Stimulated activated CD8-positive, alpha-beta memory T cell treated with anti-CD3 and anti-CD28 coated beads, Interleukin-7, amount 100 ng/mL, for 24 hours (primary cell): ENCODE measurements around the gene NGB.
"Not testable (repeated sequence)": the region's sequence is repeated elsewhere in the genome, so short reads cannot be mapped to it uniquely, and the experiment has no call there.

ENCODE experiments used
- DNase-seq: peaks from one replicate; pipeline ENCODE4 v3.0.0-alpha.2; 2020; ENCODE audit warnings: low read depth

The NGB gene

DNA sequence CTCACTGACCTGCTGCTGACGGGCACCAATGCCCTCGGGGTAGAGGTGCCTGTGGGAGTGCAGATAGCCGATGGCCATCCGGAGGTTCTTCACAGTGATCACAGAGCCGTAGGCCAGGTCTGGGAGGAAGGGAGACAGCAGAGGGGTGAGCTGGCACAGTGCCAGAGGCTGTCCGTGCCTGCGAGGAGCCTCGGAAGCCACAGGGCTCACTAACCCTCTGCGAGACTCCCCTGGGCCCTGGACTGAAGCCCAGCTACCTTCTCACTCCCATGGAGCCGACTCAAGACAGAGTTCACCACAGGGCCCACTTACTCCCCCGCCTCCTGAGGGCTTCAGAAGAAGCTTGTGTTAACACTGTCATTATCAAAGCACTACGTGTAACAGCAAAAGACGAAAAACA is 25.1 kb upstream of the NGB start:
- no peak for DNase-seq

DNA sequence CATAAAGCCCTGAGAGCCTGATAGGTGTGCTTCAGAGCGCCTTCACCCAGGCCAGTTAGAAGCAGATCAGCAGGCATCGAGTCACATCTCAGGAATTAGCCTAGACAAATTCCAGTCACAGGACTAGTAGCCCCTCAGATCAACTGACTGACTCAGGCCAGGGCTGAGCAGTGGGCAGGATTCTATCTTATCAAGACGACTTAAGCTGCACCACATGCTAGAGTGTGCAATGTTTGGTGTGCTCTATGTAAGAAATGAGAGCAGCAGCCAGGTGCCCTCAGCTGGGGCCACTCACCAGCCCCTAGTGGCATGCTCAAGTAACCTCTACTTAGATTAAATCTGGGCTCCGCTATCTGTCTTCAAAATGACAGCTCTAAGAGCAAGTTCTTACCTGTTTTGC is 19.7 kb upstream of the NGB start:
- no peak for DNase-seq

DNA sequence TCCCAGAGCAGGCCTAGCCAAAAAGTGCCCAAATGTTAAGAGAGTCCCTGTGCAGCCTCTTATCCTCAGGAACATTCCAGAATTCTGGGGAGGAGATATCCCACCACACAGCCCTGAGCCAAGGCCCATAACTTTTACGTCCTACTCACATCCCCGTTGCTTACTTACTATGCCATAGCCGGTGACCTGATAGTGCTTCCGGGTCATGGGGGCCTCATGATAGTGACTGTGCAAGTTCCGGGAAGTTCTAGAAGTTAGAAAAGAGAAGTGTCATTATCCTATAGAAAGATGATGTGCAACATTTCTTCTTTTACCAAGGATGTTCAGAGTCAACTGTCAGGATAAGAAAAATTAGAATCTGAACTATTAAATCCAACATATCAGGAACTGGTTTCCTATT is 15.6 kb upstream of the NGB start:
- no peak for DNase-seq

- no peak for DNase-seq
These were observed 13.5 kb upstream of the NGB start for GRCh38 chr14:77284466-77284865.

DNA sequence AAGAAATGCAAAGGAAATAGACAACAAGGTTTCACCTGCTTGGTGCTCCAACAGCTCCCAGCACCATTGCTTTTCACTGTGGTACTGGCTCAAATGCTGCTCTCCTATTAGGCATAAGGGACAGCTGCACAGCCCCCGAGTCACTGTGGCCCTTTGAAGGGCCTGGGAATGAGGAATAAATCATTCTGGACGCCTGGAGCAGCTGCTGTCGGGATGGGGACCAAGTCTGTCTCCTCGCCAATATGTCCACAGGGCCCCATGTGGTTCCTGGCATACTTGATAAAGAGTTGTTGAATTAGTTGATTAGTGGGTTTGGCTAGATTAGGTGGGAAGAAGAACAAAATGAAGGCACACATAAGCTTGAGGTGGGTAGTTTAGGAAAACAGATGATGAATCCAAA is 13.1 kb upstream of the NGB start:
- no peak for DNase-seq

- no peak for DNase-seq
These were observed 10.9 kb upstream of the NGB start for GRCh38 chr14:77281852-77282410.

GRCh38 chr14:77280921-77281320 is 9.9 kb upstream of the NGB start:
- DNase-seq: not testable (repeated sequence)

- DNase-seq: no peak
These were observed 8.7 kb upstream of the NGB start for GRCh38 chr14:77279719-77280118.

DNA sequence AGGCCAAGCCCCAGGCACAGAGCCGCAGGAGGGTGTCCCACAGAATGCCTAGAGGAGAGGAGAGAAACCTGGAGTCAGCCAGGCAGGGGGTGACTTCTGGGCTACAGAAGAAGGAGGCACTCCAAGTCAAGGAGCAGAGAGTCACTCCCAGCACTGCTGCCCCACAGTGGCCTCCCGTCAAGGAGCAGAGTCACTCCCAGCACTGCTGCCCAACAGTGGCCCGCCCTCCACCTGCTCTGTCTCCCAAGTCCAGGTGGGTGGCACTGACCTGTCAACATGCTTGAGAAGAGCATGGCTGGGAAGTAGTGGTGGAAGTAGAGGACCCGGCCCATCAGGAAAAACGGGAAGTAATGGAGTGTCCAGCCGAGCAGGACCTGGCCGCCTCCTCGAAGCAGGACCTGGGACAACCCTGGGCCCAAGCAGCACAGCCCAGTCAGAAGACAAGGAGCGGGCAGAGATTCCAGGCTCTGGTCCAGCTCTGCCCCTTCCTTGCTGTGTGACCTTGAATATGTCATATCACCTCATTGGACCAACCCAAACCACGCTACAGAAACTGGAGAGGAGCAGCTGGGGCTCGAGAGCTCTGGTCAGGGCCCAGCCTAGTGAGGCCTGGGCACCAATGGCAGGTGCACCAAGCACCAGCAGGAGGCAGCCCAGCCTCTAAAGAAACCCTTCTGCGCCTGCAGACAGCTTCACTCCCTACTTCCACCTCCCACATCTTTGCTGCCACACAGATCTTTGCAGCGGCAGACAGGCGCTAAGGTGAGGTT is 7.6 kb upstream of the NGB start:
- no peak for DNase-seq

GRCh38 chr14:77276959-77277358 is 6.0 kb upstream of the NGB start:
- DNase-seq: no peak

- DNase-seq: no peak
These were observed 5.4 kb upstream of the NGB start for GRCh38 chr14:77276295-77276935.

GRCh38 chr14:77275601-77276017 is 4.6 kb upstream of the NGB start:
- DNase-seq: no peak

- DNase-seq: no peak
These were observed 4.1 kb upstream of the NGB start for GRCh38 chr14:77275041-77275580.

DNA sequence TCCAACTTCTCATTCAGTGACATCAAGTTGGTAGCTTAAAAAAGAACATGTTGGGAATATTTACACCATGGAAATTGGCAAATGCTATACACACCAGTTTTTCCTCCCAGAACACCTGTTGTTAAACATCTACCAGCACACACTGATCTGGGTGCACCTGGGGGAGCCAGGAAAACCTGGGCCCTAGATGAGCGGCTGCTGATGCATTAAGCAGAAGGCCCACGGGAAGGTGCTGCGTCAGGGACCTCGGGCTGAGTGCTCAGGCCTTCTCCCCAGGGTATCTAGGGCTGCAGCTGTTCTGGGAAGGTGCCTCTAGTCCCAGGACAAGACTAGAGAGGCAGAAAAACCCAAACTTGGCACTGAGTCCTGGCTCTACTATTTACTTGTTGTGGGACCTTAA is 2.8 kb upstream of the NGB start:
- DNase-seq: no peak

- no peak for DNase-seq
These were observed 1.3 kb upstream of the NGB start for GRCh38 chr14:77272261-77272660.

- DNase-seq: no peak
These were observed 469 bp downstream of the NGB start for GRCh38 chr14:77270361-77271112.

DNA sequence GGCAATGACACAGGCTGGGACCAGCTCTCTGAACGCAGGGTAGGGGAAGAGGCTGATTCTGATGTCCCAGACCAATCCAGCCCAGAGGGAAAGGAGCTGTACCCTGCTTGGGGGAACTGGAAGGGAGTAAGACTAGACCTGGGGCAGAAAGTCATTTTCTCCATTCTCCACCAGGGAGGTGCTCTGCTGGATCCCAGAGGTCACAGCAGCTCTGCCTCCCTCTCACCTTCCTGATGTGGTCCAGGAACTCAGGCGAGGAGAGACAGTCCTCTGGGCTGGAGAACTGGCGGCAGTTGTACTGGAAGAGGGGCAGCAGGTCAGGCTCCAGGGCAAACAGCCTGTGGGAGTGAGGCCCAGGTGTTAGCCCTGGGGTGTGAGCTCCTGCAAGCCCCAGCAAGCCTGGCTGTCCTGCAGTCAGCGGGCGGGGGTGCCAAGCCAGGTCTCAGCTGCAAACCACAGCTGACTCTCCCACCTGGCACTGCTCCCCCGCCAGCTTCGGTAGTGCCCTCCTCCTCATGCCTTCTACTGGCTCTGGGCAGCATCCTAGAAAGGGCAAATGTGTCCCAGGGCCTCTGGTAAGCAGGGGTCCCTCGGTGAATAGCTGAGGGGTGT is 1.9 kb downstream of the NGB start:
- DNase-seq: no peak

- DNase-seq: no peak
These were observed 2.9 kb downstream of the NGB start for GRCh38 chr14:77267937-77268699.

DNA sequence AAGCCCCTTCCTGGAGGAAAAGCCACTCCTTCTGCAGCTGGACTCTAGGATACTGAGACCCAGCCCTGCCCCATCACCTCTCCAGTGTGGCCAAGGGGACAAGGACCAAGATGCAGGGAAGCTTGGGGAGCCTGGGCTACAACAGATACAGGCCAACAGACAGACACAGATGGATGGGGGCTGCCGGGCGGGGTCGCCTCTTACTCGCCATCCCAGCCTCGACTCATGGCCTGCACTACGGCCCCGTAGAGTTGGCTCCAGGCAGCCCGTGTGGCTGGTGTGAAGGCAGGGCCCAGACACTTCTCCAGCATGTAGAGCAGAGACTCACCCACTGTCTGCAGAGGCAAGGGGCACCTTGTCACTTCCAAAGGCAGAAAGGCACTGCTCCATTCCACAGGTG is 4.7 kb downstream of the NGB start:
- DNase-seq: no peak

GRCh38 chr14:77265561-77266335 is 5.3 kb downstream of the NGB start:
- DNase-seq: no peak

GRCh38 chr14:77265187-77265515 is 5.9 kb downstream of the NGB start:
- no peak for DNase-seq
